A673 (cell line): ENCODE results near the gene KRT76. TPM values are rescaled to one million over a fixed set of nuclear protein-coding genes. Genes with fewer than 3 reads are reported as not detected.

Experiments
- BruUV-seq: library from RNA; stranded (reverse); fragments of 400-500 nt; replicated peaks from 2 replicates; lab custom pipeline; 2021; lab: Mats Ljungman, UMichigan
- CTCF ChIA-PET: fragments of 300-600 bp; sonication (Branson Sonifier 250); formaldehyde crosslinking; loops from one replicate; lab custom pipeline; 2022; ENCODE audit warnings: antibody characterized with exemption; lab: Charles Lee
- POLR2A ChIA-PET: fragments of 300-600 bp; sonication (Branson Sonifier 250); formaldehyde crosslinking; loops from one replicate; lab custom pipeline; 2022; ENCODE audit warnings: antibody characterized with exemption; ENCODE audit not compliant: low non-redundant PET; lab: Charles Lee
- DNase-seq: peaks from one replicate; pipeline ENCODE4 v3.0.0-alpha.2; 2015; ENCODE audit warnings: low spot score
- H3K27ac ChIP-seq: fragments of 200-600 bp; sonication (generic); 2 replicates; pipeline ENCODE4 v1.5.1; 2016; ENCODE audit warnings: mixed run types, low read depth, mild to moderate bottlenecking, mixed read lengths, antibody characterized with exemption, low read length; ENCODE audit not compliant: poor library complexity, severe bottlenecking
- H3K27me3 ChIP-seq: fragments of 200-600 bp; sonication (generic); replicated peaks from 2 replicates; pipeline ENCODE4 v1.6.1; 2017; ENCODE audit warnings: mixed run types, low read depth, mild to moderate bottlenecking, mixed read lengths, antibody characterized with exemption, low read length; ENCODE audit not compliant: insufficient read depth, poor library complexity
- H3K36me3 ChIP-seq: fragments of 200-600 bp; sonication (generic); 2 replicates; pipeline ENCODE4 v1.6.1; 2016; ENCODE audit warnings: mixed run types, mild to moderate bottlenecking, mixed read lengths, antibody characterized with exemption, low read length; ENCODE audit not compliant: insufficient read depth, poor library complexity, severe bottlenecking
- H3K4me1 ChIP-seq: fragments of 200-600 bp; sonication (generic); 2 replicates; pipeline ENCODE4 v1.6.1; 2017; ENCODE audit warnings: mixed run types, mild to moderate bottlenecking, mixed read lengths, antibody characterized with exemption, low read length; ENCODE audit not compliant: insufficient read depth, poor library complexity, severe bottlenecking
- H3K4me3 ChIP-seq: fragments of 200-600 bp; sonication (generic); 2 replicates; pipeline ENCODE4 v1.5.1; 2016; ENCODE audit warnings: low read depth, mixed run types, mild to moderate bottlenecking, mixed read lengths, low read length; ENCODE audit not compliant: poor library complexity, severe bottlenecking
- H3K9me3 ChIP-seq: fragments of 200-600 bp; sonication (generic); 2 replicates; pipeline ENCODE4 v1.6.1; 2016; ENCODE audit warnings: mixed run types, low read depth, mild to moderate bottlenecking, mixed read lengths, antibody characterized with exemption, low read length; ENCODE audit not compliant: poor library complexity, severe bottlenecking
- EZH2 ChIP-seq: fragments of 200-600 bp; sonication (generic); IDR thresholded peaks from 2 replicates; pipeline ENCODE4 v1.6.1; 2017; ENCODE audit warnings: borderline replicate concordance, low read depth, mild to moderate bottlenecking, mixed read lengths, antibody characterized with exemption, low read length; ENCODE audit not compliant: poor library complexity, severe bottlenecking
- intact Hi-C: fragments of 100-400 bp; cut with micrococcal nuclease; formaldehyde crosslinking; loops from one replicate; pipeline ENCODE4 v1.10.0; 2022; ENCODE audit not compliant: unreplicated experiment
- total RNA-seq: library from RNA; stranded (reverse); gene quantifications from 2 replicates; pipeline ENCODE4 v1.2.3, GENCODE V29; 2021
- TF ChIP-seq, protein P1 (sequence below): fragments of 300-800, 200-600 bp; sonication (generic); conservative IDR thresholded peaks from 2 replicates; pipeline ENCODE4 v1.5.1; 2017; ENCODE audit warnings: low read depth, mild to moderate bottlenecking, antibody characterized with exemption, low read length, moderate library complexity, mixed read lengths

KRT76 gene
- total RNA-seq, 1 experiment from 2014 or later: not detected

GRCh38 chr12:52823761-52824450 is 46.8 kb upstream of the KRT76 start:
- no peak for TF ChIP-seq EZH2
- TF ChIP-seq, protein P1, sequence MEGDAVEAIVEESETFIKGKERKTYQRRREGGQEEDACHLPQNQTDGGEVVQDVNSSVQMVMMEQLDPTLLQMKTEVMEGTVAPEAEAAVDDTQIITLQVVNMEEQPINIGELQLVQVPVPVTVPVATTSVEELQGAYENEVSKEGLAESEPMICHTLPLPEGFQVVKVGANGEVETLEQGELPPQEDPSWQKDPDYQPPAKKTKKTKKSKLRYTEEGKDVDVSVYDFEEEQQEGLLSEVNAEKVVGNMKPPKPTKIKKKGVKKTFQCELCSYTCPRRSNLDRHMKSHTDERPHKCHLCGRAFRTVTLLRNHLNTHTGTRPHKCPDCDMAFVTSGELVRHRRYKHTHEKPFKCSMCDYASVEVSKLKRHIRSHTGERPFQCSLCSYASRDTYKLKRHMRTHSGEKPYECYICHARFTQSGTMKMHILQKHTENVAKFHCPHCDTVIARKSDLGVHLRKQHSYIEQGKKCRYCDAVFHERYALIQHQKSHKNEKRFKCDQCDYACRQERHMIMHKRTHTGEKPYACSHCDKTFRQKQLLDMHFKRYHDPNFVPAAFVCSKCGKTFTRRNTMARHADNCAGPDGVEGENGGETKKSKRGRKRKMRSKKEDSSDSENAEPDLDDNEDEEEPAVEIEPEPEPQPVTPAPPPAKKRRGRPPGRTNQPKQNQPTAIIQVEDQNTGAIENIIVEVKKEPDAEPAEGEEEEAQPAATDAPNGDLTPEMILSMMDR: no peak
- DNase-seq: no peak
- Histone ChIP-seq H3K27me3 (no peaks in the 10 kb centered on the region), H3K4me1 (no peaks in the 10 kb centered on the region), H3K9me3 (no peaks in the 10 kb centered on the region), H3K27ac (no peak overlapping the region), H3K36me3 (no peaks in the 10 kb centered on the region), H3K4me3 (no peak overlapping the region)
- BruUV-seq: no TSS peak
- ChIA-PET POLR2A (no interaction called here), CTCF (no interaction called here)
- intact Hi-C loops: no loop called here

DNA sequence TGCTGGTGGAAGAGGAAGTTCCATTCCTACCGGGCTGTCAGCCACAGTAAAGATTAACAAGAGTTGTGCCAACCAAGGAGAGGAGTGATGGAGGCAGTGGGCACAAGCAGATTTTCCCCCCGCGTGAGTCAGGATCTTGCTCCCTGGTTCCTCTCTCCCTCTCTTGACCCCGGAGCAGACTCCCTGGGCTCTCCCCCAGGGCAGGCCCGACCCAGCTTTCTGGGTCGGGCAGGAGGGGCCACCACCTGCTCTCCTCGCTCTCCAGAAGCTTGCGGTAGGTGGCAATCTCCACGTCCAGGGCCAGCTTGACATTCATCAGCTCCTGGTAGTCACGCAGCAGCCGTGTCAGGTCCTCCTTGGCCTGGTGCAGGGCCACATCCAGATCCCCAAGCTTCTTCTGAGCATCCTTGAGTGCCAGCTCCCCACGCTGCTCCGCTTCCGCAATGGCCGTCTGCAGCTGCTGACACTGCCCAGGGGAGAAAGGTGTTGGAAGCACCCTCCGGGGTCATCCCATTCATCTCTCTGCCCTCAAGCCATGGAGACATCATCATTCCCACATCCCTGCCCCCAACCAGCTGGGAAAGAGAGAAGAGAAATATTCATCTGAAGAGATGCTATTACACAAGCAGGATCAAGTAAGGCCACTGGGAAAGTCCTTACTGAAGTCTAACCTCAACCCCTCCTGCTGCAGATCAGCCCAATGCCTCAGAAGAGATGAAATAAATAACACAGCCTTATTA is 45.8 kb upstream of the KRT76 start:
- ChIA-PET CTCF (no interaction called here), POLR2A (no interaction called here)
- intact Hi-C loops: no loop called here
- no peaks in the 10 kb centered on the region for H3K36me3 ChIP-seq
- H3K27me3 ChIP-seq: no peaks in the 10 kb centered on the region
- H3K4me1 ChIP-seq: no peaks in the 10 kb centered on the region
- BruUV-seq: no TSS peak
- H3K27ac ChIP-seq: no peak overlapping the region
- H3K9me3 ChIP-seq: no peaks in the 10 kb centered on the region
- H3K4me3 ChIP-seq: no peak overlapping the region
- DNase-seq: no peak
- TF ChIP-seq, protein P1: no peak
- TF ChIP-seq EZH2: no peak

DNA sequence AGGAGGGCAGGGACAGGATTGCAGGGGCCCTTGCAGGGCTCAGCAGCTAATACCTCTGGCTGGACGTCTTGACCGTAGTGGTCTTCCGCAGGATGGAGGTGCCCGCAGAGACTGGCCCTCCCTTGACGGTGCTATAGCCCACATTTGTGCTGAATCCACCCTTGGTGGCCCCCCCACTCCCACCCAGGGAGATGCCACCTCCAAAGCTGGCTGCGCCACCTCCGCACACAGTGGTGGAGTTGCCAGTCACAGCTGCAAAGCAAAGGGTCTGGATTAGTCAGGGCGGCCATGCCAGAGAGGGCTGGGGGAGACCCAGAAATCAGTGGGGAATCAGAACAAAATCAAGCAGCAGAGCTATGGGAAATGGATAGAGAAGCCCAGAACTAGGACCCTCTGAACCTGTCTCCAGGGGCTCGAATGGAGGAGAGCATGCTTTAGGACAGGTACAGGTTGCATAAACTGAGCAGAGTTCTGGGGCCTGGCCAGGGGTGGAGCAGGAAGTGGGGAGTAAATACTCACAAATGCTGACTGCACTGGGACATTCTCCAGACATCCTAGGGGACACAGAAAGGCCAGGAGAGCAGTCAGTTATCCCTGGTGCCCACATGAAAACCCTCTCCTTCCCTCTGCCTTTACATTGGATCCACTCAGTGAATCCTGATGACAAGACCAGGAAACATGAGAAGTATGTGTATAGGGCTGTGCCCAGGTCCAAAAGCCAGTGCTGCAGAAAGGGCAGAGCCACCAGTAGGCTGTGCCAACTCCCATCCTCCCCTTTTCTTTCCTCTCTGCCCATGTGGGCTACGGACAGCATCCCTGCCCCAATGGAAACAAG is 44.9 kb upstream of the KRT76 start:
- no peak overlapping the region for H3K4me3 ChIP-seq
- no peaks in the 10 kb centered on the region for H3K27me3 ChIP-seq
- ChIA-PET POLR2A (no interaction called here), CTCF (no interaction called here)
- H3K4me1 ChIP-seq: no peaks in the 10 kb centered on the region
- DNase-seq: no peak
- TF ChIP-seq, protein P1: no peak
- no peak for TF ChIP-seq EZH2
- no peak overlapping the region for H3K27ac ChIP-seq
- no TSS peak for BruUV-seq
- no peaks in the 10 kb centered on the region for H3K9me3 ChIP-seq
- intact Hi-C loops: no loop called here
- H3K36me3 ChIP-seq: no peaks in the 10 kb centered on the region
